SK-N-SH treated with all-trans-retinoic acid at 6 μM for 48 hours (cell line): ENCODE measurements around the gene RPA3.

Experiments used
- ATAC-seq: fragments of 200-7000 bp; cut with Tn5 transposase; 3 replicates; pipeline ENCODE4 v1.9.1; 2020; ENCODE audit warnings: mild to moderate bottlenecking, moderate library complexity
- ARNTL ChIP-seq: fragments of 450-650 bp; formaldehyde crosslinking; IDR thresholded peaks from 2 replicates; pipeline ENCODE4 v1.5.0; 2020; ENCODE audit warnings: low read depth, mild to moderate bottlenecking, moderate library complexity, borderline replicate concordance
- BACH2 ChIP-seq: fragments of 250-450 bp; sonication (Bioruptor Pico); IDR thresholded peaks from 2 replicates; pipeline ENCODE4 v1.9.0; 2021; ENCODE audit warnings: mild to moderate bottlenecking, borderline replicate concordance
- CSDC2 ChIP-seq: fragments of 250-450 bp; sonication (Bioruptor Pico); IDR thresholded peaks from 2 replicates; pipeline ENCODE4 v1.5.0; 2020; ENCODE audit warnings: mild to moderate bottlenecking, moderate library complexity
- ESRRG ChIP-seq: fragments of 250-450 bp; sonication (Bioruptor Pico); IDR thresholded peaks from 2 replicates; pipeline ENCODE4 v1.6.1; 2021; ENCODE audit warnings: mild to moderate bottlenecking
- GLIS3 ChIP-seq: fragments of 250-450 bp; sonication (Bioruptor Pico); IDR thresholded peaks from 2 replicates; pipeline ENCODE4 v1.5.0; 2020; ENCODE audit warnings: mild to moderate bottlenecking, moderate library complexity
- ISL1 ChIP-seq: fragments of 250-450 bp; sonication (Bioruptor Pico); IDR thresholded peaks from 2 replicates; pipeline ENCODE4 v2.1.2; 2022; ENCODE audit warnings: mild to moderate bottlenecking, moderate library complexity
- OSR1 ChIP-seq: fragments of 250-450 bp; sonication (Bioruptor Pico); IDR thresholded peaks from 2 replicates; pipeline ENCODE4 v1.8.0; 2022; ENCODE audit warnings: moderate library complexity, mild to moderate bottlenecking, inconsistent platforms
- PPARA ChIP-seq: fragments of 250-450 bp; sonication (Bioruptor Pico); IDR thresholded peaks from 2 replicates; pipeline ENCODE4 v1.5.0; 2020; ENCODE audit warnings: mild to moderate bottlenecking, borderline replicate concordance
- RARB ChIP-seq: fragments of 250-450 bp; sonication (Bioruptor Pico); IDR thresholded peaks from 2 replicates; pipeline ENCODE4 v1.8.0; 2021; ENCODE audit warnings: mild to moderate bottlenecking, moderate library complexity
- SNAI2 ChIP-seq: fragments of 250-450 bp; sonication (Bioruptor Pico); IDR thresholded peaks from 2 replicates; pipeline ENCODE4 v1.5.0; 2020; ENCODE audit warnings: mild to moderate bottlenecking, moderate library complexity
- TCF4 ChIP-seq: fragments of 250-450 bp; sonication (Bioruptor Pico); IDR thresholded peaks from 2 replicates; pipeline ENCODE4 v1.8.0; 2021; ENCODE audit warnings: mild to moderate bottlenecking, moderate library complexity, borderline replicate concordance
- TOX ChIP-seq: fragments of 250-450 bp; sonication (Bioruptor Pico); IDR thresholded peaks from 2 replicates; pipeline ENCODE4 v1.8.0; 2021; ENCODE audit warnings: mild to moderate bottlenecking, moderate library complexity, borderline replicate concordance
- ZC3H10 ChIP-seq: fragments of 250-450 bp; sonication (Bioruptor Pico); IDR thresholded peaks from 2 replicates; pipeline ENCODE4 v1.5.1; 2021; ENCODE audit warnings: mild to moderate bottlenecking, moderate library complexity
- ZFP3 ChIP-seq: fragments of 250-450 bp; sonication (Bioruptor Pico); IDR thresholded peaks from 2 replicates; pipeline ENCODE4 v1.5.0; 2020; ENCODE audit warnings: mild to moderate bottlenecking, moderate library complexity
- ZFP30 ChIP-seq: fragments of 450-650 bp; formaldehyde crosslinking; IDR thresholded peaks from 2 replicates; pipeline ENCODE4 v1.5.0; 2022; ENCODE audit warnings: mild to moderate bottlenecking, moderate library complexity
- ZNF565 ChIP-seq: fragments of 450-650 bp; formaldehyde crosslinking; conservative IDR thresholded peaks from 2 replicates; pipeline ENCODE4 v1.5.0; 2020; ENCODE audit warnings: low read depth, mild to moderate bottlenecking, moderate library complexity
- ZNF70 ChIP-seq: fragments of 450-650 bp; formaldehyde crosslinking; IDR thresholded peaks from 2 replicates; pipeline ENCODE4 v1.5.0; 2020; ENCODE audit warnings: mild to moderate bottlenecking, moderate library complexity
- TF ChIP-seq, protein P1 (sequence below): fragments of 250-450 bp; sonication (Bioruptor Pico); IDR thresholded peaks from 2 replicates; pipeline ENCODE4 v1.8.0; 2020; ENCODE audit warnings: mild to moderate bottlenecking, moderate library complexity, borderline replicate concordance
- TF ChIP-seq, protein P2 (sequence below): fragments of 250-450 bp; sonication (Bioruptor Pico); IDR thresholded peaks from 2 replicates; pipeline ENCODE4 v1.5.0; 2020; ENCODE audit warnings: mild to moderate bottlenecking, moderate library complexity
- TF ChIP-seq, protein P3 (sequence below): fragments of 250-450 bp; sonication (Bioruptor Pico); IDR thresholded peaks from 2 replicates; pipeline ENCODE4 v1.5.1; 2021; ENCODE audit warnings: mild to moderate bottlenecking, moderate library complexity
- TF ChIP-seq, protein P4 (sequence below): fragments of 250-450 bp; sonication (Bioruptor Pico); IDR thresholded peaks from 2 replicates; pipeline ENCODE4 v1.8.0; 2021; ENCODE audit warnings: low read depth, mild to moderate bottlenecking, moderate library complexity, borderline replicate concordance
- TF ChIP-seq, protein P5 (sequence below): fragments of 250-450 bp; sonication (Bioruptor Pico); IDR thresholded peaks from 2 replicates; pipeline ENCODE4 v1.5.1; 2020; ENCODE audit warnings: low read depth, mild to moderate bottlenecking, moderate library complexity

The RPA3 gene

DNA sequence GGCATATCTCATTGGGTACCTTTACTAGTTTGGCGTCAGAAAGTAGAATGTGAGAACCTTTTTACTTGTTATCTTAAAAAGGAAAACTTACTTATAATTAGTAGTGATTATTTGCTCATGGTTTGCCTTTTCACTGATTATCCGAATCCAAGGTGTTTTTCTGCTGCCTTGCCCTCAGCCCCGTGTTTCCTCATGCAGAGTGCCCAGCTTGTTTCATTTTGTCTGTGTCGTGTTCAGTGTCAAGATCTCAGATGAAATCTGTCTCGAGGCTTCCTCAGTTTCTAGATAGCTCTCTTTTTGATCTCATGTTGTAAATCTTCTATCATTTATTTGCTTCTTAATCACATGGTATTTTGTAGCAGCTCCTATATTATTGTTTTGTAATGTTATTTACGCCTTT, 30.1 kb downstream of the RPA3 start:
- no peak for TF ChIP-seq RARB
- TF ChIP-seq, protein P1, sequence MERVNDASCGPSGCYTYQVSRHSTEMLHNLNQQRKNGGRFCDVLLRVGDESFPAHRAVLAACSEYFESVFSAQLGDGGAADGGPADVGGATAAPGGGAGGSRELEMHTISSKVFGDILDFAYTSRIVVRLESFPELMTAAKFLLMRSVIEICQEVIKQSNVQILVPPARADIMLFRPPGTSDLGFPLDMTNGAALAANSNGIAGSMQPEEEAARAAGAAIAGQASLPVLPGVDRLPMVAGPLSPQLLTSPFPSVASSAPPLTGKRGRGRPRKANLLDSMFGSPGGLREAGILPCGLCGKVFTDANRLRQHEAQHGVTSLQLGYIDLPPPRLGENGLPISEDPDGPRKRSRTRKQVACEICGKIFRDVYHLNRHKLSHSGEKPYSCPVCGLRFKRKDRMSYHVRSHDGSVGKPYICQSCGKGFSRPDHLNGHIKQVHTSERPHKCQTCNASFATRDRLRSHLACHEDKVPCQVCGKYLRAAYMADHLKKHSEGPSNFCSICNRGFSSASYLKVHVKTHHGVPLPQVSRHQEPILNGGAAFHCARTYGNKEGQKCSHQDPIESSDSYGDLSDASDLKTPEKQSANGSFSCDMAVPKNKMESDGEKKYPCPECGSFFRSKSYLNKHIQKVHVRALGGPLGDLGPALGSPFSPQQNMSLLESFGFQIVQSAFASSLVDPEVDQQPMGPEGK, result no peak
- TF ChIP-seq, protein P2, sequence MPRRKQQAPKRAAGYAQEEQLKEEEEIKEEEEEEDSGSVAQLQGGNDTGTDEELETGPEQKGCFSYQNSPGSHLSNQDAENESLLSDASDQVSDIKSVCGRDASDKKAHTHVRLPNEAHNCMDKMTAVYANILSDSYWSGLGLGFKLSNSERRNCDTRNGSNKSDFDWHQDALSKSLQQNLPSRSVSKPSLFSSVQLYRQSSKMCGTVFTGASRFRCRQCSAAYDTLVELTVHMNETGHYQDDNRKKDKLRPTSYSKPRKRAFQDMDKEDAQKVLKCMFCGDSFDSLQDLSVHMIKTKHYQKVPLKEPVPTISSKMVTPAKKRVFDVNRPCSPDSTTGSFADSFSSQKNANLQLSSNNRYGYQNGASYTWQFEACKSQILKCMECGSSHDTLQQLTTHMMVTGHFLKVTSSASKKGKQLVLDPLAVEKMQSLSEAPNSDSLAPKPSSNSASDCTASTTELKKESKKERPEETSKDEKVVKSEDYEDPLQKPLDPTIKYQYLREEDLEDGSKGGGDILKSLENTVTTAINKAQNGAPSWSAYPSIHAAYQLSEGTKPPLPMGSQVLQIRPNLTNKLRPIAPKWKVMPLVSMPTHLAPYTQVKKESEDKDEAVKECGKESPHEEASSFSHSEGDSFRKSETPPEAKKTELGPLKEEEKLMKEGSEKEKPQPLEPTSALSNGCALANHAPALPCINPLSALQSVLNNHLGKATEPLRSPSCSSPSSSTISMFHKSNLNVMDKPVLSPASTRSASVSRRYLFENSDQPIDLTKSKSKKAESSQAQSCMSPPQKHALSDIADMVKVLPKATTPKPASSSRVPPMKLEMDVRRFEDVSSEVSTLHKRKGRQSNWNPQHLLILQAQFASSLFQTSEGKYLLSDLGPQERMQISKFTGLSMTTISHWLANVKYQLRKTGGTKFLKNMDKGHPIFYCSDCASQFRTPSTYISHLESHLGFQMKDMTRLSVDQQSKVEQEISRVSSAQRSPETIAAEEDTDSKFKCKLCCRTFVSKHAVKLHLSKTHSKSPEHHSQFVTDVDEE, result no peak
- no peak for TF ChIP-seq ZNF70
- no peak for TF ChIP-seq TOX (CRISPR knock-in tag)
- TF ChIP-seq, protein P3, sequence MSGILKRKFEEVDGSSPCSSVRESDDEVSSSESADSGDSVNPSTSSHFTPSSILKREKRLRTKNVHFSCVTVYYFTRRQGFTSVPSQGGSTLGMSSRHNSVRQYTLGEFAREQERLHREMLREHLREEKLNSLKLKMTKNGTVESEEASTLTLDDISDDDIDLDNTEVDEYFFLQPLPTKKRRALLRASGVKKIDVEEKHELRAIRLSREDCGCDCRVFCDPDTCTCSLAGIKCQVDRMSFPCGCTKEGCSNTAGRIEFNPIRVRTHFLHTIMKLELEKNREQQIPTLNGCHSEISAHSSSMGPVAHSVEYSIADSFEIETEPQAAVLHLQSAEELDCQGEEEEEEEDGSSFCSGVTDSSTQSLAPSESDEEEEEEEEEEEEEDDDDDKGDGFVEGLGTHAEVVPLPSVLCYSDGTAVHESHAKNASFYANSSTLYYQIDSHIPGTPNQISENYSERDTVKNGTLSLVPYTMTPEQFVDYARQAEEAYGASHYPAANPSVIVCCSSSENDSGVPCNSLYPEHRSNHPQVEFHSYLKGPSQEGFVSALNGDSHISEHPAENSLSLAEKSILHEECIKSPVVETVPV, result no peak
- TF ChIP-seq ZFP3 (CRISPR knock-in tag), result no peak
- TF ChIP-seq GLIS3 (CRISPR knock-in tag), result no peak
- TF ChIP-seq, protein P4, sequence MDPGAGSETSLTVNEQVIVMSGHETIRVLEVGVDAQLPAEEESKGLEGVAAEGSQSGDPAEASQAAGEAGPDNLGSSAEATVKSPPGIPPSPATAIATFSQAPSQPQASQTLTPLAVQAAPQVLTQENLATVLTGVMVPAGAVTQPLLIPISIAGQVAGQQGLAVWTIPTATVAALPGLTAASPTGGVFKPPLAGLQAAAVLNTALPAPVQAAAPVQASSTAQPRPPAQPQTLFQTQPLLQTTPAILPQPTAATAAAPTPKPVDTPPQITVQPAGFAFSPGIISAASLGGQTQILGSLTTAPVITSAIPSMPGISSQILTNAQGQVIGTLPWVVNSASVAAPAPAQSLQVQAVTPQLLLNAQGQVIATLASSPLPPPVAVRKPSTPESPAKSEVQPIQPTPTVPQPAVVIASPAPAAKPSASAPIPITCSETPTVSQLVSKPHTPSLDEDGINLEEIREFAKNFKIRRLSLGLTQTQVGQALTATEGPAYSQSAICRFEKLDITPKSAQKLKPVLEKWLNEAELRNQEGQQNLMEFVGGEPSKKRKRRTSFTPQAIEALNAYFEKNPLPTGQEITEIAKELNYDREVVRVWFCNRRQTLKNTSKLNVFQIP (CRISPR knock-in tag), result no peak
- TF ChIP-seq CSDC2, result no peak
- TF ChIP-seq, protein P5, sequence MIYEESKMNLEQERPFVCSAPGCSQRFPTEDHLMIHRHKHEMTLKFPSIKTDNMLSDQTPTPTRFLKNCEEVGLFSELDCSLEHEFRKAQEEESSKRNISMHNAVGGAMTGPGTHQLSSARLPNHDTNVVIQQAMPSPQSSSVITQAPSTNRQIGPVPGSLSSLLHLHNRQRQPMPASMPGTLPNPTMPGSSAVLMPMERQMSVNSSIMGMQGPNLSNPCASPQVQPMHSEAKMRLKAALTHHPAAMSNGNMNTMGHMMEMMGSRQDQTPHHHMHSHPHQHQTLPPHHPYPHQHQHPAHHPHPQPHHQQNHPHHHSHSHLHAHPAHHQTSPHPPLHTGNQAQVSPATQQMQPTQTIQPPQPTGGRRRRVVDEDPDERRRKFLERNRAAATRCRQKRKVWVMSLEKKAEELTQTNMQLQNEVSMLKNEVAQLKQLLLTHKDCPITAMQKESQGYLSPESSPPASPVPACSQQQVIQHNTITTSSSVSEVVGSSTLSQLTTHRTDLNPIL (CRISPR knock-in tag), result no peak
- TF ChIP-seq PPARA (CRISPR knock-in tag), result no peak
- TF ChIP-seq TCF4 (CRISPR knock-in tag), result no peak
- TF ChIP-seq ZNF565 (CRISPR knock-in tag), result no peak
- TF ChIP-seq ARNTL (CRISPR knock-in tag), result no peak
- no peak for TF ChIP-seq ESRRG (CRISPR knock-in tag)
- TF ChIP-seq BACH2 (CRISPR knock-in tag), result no peak
- TF ChIP-seq, all 23 proteins: peak for 0
- no peak for ATAC-seq

DNA sequence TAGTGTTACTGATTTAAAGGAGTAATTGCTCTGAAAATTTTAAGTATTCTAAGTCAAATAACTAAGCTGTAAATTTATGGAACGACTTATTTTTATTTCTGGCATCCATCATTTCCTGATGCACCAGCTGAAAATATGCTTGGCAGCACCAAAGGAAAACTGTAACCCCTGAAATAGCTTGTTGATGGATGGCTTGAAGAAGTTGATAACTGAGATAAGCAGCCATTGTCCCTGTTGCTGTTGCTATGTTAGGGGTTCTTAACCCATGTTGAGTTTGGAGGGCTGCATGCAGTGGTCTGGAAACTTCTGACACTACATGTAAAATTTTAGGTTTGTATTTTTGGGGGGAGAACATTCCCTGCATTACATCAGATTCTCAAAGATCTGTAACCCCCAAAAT, 30.6 kb downstream of the RPA3 start:
- TF ChIP-seq ZC3H10 (CRISPR knock-in tag) (no peak), BACH2 (CRISPR knock-in tag) (no peak), GLIS3 (CRISPR knock-in tag) (no peak), SNAI2 (no peak), TOX (CRISPR knock-in tag) (no peak), ZFP30 (CRISPR knock-in tag) (no peak), ARNTL (CRISPR knock-in tag) (no peak), ZFP3 (CRISPR knock-in tag) (peak; percentile 77), ESRRG (CRISPR knock-in tag) (no peak), PPARA (CRISPR knock-in tag) (no peak), ISL1 (CRISPR knock-in tag) (peak; percentile 35; the same call in 1 of the 2 replicates), OSR1 (CRISPR knock-in tag) (no peak)
- TF ChIP-seq, protein P2, result no peak
- TF ChIP-seq, protein P1, result no peak
- TF ChIP-seq, protein P3, result no peak
- no peak for ATAC-seq
